Esophagus squamous epithelium (tissue), 5 donors: ENCODE data around the gene LENEP. TPM values are rescaled to one million over a fixed set of nuclear protein-coding genes. Genes with fewer than 3 reads are reported as not detected.
A peak's percentile ranks its signal among the peaks of the same experiment; 100 is the strongest.

Experiments used
- DNase-seq: peaks from one replicate; lab custom pipeline; 2025; lab: John Stamatoyannopoulos, UW
- H3K27ac ChIP-seq, 4 donors: fragments of 200-600 bp; sonication (generic); one replicate each; pipeline ENCODE4 v1.5.1; 2016 to 2019; ENCODE audit warnings: mild to moderate bottlenecking in 1 of 4
- H3K27me3 ChIP-seq, 4 donors: fragments of 200-600 bp; sonication (generic); 1 replicate in 3 of 4; 2 replicates in 1 of 4; pipeline versions ENCODE4 v1.5.1 to v1.6.0; 2017 to 2021; ENCODE audit warnings: antibody characterized with exemption in 1 of 4
- H3K36me3 ChIP-seq, 3 donors: fragments of 200-600 bp; sonication (generic); one replicate each; pipeline ENCODE4 v1.5.1; 2016 to 2019
- H3K4me1 ChIP-seq, 3 donors: fragments of 200-600 bp; sonication (generic); one replicate each; pipeline ENCODE4 v1.5.1; 2017 to 2019
- H3K4me3 ChIP-seq, 4 donors: fragments of 200-600 bp; sonication (generic); 1 replicate in 3 of 4; 2 replicates in 1 of 4; pipeline ENCODE4 v1.5.1; 2016 to 2019; ENCODE audit warnings: mild to moderate bottlenecking in 2 of 4, moderate library complexity in 1 of 4
- H3K9me3 ChIP-seq, 3 donors: fragments of 200-600 bp; sonication (generic); one replicate each; pipeline ENCODE4 v1.5.1; 2016 to 2019
- POLR2A ChIP-seq, 4 donors: fragments of 450-650 bp; IDR thresholded peaks; one replicate each; pipeline ENCODE4 v1.6.1; 2017; ENCODE audit warnings: antibody characterized with exemption in 4 of 4, mild to moderate bottlenecking in 4 of 4, moderate library complexity in 3 of 4
- WGBS, 2 donors: methylation state at CpG; one replicate each; pipeline ENCODE4 v1.1.5; 2018; 5-methylcytosine and 5-hydroxymethylcytosine counted together
- intact Hi-C: fragments of 100-400 bp; cut with DNase I; formaldehyde crosslinking; loops from one replicate; pipeline ENCODE4 v1.15.0; 2022
- total RNA-seq, 4 donors: library from RNA; depleted of rRNA; stranded (reverse); fragments of >200 nt; gene quantifications; one replicate each; pipeline ENCODE4 v1.1.0, GENCODE V29; 2016
- TF ChIP-seq, protein P1 (sequence below), 6 experiments: fragments of 450-650 bp in 4 of 6; fragments of 200-600 bp in 2 of 6; sonication (generic) in 2 of 6; IDR thresholded peaks; one replicate each; pipeline ENCODE4 v1.5.1; 2016 to 2019; ENCODE audit warnings: antibody characterized with exemption in 6 of 6, mild to moderate bottlenecking in 4 of 6, moderate library complexity in 4 of 6
- donor health status: DM: yes; HTN: yes; CAD: no.

LENEP gene
- total RNA-seq, 4 donors from 2014 or later = not detected

DNA sequence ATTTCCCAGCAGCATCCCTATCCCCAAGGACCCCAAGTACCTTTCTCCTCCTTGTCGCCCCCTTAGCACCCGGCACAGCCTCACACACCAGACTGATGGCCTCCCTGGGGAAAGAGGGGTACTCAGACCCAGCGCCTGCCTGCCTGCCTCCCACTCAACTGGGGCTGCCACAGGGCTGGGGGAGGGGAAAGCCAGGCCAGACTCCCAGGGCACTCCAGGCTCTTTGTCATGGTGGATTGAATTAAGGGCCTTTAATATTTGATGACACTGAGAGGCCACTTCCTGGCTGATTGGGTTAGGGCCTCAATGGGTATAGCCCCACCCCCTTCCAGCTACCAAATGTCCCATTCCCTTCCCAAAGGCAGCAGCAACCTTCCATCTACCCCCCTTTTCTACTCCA, 24.7 kb upstream of the LENEP start:
- no peak for TF ChIP-seq POLR2A (IDR thresholded peaks at IDR 0.05)
- TF ChIP-seq, protein P1, sequence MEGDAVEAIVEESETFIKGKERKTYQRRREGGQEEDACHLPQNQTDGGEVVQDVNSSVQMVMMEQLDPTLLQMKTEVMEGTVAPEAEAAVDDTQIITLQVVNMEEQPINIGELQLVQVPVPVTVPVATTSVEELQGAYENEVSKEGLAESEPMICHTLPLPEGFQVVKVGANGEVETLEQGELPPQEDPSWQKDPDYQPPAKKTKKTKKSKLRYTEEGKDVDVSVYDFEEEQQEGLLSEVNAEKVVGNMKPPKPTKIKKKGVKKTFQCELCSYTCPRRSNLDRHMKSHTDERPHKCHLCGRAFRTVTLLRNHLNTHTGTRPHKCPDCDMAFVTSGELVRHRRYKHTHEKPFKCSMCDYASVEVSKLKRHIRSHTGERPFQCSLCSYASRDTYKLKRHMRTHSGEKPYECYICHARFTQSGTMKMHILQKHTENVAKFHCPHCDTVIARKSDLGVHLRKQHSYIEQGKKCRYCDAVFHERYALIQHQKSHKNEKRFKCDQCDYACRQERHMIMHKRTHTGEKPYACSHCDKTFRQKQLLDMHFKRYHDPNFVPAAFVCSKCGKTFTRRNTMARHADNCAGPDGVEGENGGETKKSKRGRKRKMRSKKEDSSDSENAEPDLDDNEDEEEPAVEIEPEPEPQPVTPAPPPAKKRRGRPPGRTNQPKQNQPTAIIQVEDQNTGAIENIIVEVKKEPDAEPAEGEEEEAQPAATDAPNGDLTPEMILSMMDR (IDR thresholded peaks at IDR 0.05) = no peak
- intact Hi-C loops = loop anchor here (10.0 kb wide), 1 partner anchor 96 kb away; the partner anchor contains the start of gene EFNA4
- Histone ChIP-seq H3K27me3 (no peaks in the 10 kb centered on the region), H3K36me3 (peaks cover 7 to 63% (median 38%) of the 10 kb centered on the region in 3 donors), H3K9me3 (no peaks in the 10 kb centered on the region), H3K4me3 (peak overlapping the region in 2 of 4 donors; percentile 46 to 79), H3K4me1 (peaks cover 47 to 76% (median 54%) of the 10 kb centered on the region in 3 donors), H3K27ac (peak overlapping the region; percentile 96 to 99 (median 98))
- WGBS, 2 donors = 100% methylated on average over 2 of the region's 3 CpGs; no CpG with 5 or more reads in 1 of the 2 donors
- DNase-seq = no peak

DNA sequence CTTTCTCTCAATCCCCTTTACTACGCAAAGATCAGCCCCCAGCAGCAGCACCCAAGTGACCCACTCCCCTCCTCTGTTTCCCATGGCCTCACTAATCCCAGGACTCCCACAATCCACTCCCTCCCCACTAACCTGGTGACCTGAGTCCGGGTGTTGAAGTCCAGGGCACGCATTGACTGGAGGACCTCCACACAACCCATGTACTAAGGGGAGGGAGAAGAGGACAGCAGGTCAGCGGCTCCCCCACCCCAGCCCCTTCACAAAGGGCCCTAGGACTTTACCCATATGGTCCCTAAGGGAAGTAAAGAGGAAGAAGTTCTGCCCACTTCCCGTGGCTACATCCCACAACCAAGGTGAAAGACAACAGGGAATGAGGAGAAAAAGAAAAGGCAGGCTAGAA, 24.1 kb upstream of the LENEP start:
- no peak for TF ChIP-seq POLR2A (IDR thresholded peaks at IDR 0.05)
- TF ChIP-seq, protein P1 (IDR thresholded peaks at IDR 0.05) = no peak
- Histone ChIP-seq H3K27me3 (no peaks in the 10 kb centered on the region), H3K36me3 (peaks cover 7 to 58% (median 34%) of the 10 kb centered on the region in 3 donors), H3K27ac (peak overlapping the region; percentile 96 to 99 (median 98)), H3K4me1 (peaks cover 47 to 75% (median 54%) of the 10 kb centered on the region in 3 donors), H3K4me3 (peak overlapping the region in 3 of 4 donors; percentile 41 to 79 (median 46)), H3K9me3 (no peaks in the 10 kb centered on the region)
- intact Hi-C loops = loop anchor here (10.0 kb wide), 1 partner anchor 96 kb away; the partner anchor contains the start of gene EFNA4
- DNase-seq = no peak
- 48 to 63% methylated on average over 2 to 5 of the region's 5 CpGs for WGBS, 2 donors

GRCh38 chr1:154969860-154970452, 23.4 kb upstream of the LENEP start:
- Histone ChIP-seq H3K27me3 (no peaks in the 10 kb centered on the region), H3K4me1 (peaks cover 47 to 75% (median 54%) of the 10 kb centered on the region in 3 donors), H3K27ac (peak overlapping the region; percentile 96 to 99 (median 98)), H3K9me3 (no peaks in the 10 kb centered on the region), H3K4me3 (peak overlapping the region; percentile 22 to 79 (median 44)), H3K36me3 (peaks cover 7 to 51% (median 29%) of the 10 kb centered on the region in 3 donors)
- intact Hi-C loops = loop anchor here (10.0 kb wide), 1 partner anchor 95 kb away; the partner anchor contains the start of gene EFNA4
- WGBS, 2 donors = 13 to 27% methylated on average over 11 to 17 of the region's 22 CpGs
- no peak for DNase-seq
- TF ChIP-seq POLR2A (IDR thresholded peaks at IDR 0.05) = no peak
- TF ChIP-seq, protein P1 (IDR thresholded peaks at IDR 0.05) = no peak

- Histone ChIP-seq H3K27me3 (no peaks in the 10 kb centered on the region), H3K4me3 (peak within 1 kb of the TSS; percentile 22 to 79 (median 44)), H3K9me3 (no peaks in the 10 kb centered on the region), H3K27ac (peak within 1 kb of the TSS; percentile 96 to 99 (median 98)), H3K36me3 (peaks cover 1 to 43% (median 20%) of the 10 kb centered on the region in 3 donors), H3K4me1 (peaks cover 47 to 81% (median 54%) of the 10 kb centered on the region in 3 donors)
- intact Hi-C loops = no loop called here
- DNase-seq = peak; percentile 38
- 9 to 11% methylated on average over 6 to 9 of the region's 15 CpGs for WGBS, 2 donors
- TF ChIP-seq, protein P1 (IDR thresholded peaks at IDR 0.05) = peak in 1 of 6 experiments; percentile 2
- TF ChIP-seq POLR2A (IDR thresholded peaks at IDR 0.05) = peak in 3 of 4 donors; percentile 67 to 93 (median 80)
These were observed 22.6 kb upstream of the LENEP start, which contains the start of gene SHC1 for GRCh38 chr1:154970631-154971340. TSS of gene SHC1 (minus strand) at chr1:154970747. CDS start at chr1:154970526, 221 bp downstream.
